ENCODE results near the gene CNKSR3.

Gene CNKSR3

DNA sequence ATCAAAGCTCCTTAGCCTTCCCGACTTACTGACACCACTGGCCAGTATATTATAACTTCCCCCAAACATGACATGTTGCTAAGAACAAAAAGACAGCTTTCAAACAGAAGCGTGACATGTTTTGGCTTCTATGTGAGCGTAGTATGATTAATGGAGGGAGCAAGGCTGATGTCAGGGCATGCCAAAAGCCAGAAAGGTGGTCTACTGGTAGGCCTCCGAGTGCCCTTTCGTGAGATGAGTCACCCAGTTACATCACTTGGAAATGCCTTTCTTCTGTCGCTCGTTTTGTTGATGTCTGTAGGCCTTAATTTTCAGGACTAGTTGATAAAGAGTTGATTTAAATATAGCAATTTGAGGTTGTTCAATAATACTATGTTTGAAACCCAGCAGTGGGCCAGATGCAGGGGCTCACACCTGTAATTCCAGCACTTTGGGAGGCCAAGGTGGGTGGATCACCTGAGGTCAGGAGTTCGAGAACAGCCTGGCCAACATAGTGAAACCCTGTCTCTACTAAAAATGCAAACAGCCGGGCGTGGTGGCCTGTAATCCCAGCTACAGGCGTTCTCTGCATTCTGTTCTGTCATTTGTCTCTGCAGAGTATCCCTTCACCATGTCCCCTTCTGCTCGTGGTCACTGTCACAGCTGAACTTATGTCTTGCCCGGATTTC, 53.3 kb downstream of the CNKSR3 start:
- no peak for DNase-seq (ENCODE audit: low read depth in 2 of 2)

DNA sequence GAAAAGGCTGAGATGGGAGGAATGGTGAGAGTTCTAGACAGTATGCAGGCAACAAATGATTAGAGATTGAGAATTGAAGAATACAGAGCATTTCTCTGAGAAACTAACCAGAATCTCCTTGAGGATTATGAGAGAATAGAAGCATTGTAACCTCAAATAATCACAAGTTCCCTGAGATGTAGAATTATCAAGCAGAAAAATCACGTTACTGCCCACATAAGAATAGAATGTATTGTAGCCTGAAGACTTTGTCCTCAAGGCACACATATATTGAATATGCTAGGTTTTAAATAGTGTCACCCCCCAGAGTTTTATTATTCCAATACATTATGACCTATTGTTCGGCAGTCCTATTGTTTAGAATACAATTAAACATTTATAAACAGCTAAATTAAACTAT, 57.2 kb downstream of the CNKSR3 start:
- DNase-seq (ENCODE audit: low read depth in 2 of 2): no peak

DNA sequence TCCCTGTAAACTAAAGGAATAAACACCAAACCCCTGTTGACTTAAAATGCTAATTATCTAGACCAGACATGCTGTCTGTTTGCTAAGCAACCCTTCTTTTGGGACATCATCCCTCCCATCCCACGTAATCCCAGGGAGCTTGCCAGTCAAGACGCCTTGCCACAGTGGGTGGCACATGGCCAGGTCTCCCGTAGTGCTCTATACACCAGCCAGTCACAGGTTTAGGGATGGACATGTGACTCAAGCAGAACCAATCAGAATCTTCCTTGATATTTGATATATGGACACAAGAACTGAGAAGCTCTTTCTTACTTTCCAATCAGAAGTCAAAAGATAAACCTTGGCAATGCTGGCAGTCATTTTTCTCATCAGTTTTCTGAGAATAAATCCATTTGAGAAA, 60.0 kb downstream of the CNKSR3 start:
- DNase-seq (ENCODE audit: low read depth in 2 of 2): no peak

DNA sequence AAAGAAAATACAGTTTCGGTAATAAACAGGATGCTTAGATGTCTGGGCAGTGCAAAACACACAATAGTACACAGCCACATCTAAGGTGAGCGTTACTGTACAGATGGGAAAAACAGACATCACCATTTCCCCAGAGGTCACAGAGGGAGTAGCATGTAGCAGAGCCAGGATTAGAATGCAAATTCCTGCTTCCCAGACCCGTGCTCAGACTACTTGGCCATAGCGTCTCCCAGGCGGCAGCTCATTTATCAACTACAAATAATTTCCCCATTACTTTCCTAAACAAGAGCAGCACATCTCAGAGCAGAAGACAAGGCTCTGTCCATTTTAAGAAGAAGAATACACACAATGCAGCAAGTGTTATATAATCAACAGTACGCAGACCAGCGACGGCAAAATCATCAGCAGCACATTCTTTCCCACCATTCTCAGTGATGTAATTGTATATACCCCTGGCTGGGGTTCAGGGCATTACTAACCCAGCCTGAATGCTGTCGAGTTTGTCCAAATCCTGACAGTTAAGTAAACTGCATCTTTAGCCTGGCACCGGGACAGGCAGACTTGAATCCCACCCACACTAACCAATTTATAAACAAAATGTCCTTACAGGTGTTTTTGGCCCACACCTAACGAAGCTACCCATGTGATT, 61.9 kb downstream of the CNKSR3 start:
- DNase-seq (ENCODE audit: low read depth in 2 of 2): no peak

DNA sequence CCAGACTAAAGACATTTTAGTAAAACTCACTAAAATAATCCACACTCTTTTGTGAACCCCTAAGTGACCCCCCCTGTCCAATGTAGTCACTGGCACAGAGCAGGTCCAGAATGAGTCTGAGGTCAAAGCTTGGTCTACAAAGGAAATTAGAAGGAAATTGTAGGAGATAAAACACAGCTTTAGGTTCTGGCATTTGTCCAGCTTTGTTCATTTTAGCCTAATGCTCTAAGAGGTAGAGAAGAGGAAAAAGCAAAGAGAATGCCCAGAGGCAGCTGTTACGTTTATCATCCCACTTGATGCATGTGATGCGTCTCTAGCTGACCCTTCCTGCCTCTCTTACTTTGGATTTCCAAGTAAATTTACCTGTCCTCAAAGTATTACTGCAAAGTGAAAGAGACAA, 62.5 kb downstream of the CNKSR3 start:
- DNase-seq (ENCODE audit: low read depth in 2 of 2): no peak

DNA sequence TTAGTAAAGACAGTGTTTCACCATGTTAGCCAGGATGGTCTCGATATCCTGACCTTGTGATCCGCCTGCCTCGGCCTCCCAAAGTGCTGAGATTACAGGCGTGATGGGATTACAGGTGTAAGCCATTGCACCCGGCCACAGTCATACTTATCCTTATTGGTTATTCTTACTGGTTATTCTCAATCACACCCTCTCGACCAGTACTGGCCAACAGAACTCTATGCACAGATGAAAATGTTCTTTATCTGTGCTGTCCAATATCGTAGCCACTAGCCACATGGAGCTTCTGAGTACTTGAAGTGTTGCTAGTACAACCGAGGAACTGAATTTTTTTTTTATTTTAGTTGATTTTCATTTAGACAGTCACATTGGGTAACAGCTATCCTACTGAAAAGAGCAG, 63.5 kb downstream of the CNKSR3 start:
- no peak for DNase-seq (ENCODE audit: low read depth in 2 of 2)

DNA sequence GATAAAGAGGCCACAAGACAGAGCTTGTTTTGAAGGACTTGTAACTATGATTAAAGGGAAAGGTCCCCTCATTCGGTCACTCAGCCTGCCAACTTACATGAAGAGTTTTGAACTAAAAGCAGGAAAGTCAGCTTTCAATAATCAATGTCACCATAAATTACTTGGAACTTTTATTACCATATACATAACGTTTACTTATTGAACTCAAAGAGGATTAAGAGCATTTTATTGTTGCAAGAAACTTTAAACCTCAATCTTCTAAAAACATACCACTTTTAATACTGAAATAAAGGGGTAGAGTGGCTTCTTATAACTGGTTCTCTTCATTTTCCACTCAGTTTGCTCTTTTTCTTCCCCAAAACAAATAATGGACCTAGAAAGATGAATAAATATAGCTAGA, 65.1 kb downstream of the CNKSR3 start:
- no peak for DNase-seq (ENCODE audit: low read depth in 2 of 2)

DNA sequence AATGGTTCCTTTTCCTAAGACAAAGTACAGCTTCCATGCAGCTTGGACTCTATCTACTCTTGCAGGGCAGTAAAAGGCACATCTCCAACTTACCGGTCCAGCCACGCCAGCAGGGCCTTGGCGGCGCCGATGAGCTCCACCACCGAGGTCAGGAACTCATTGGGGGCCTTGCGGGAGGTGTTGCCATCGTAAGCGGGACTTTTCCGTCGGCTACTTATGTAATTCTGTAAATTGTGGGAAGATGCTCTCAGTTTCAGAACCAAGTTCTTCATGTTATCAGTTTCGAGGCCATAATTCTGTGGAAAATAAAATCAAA, 68.5 kb downstream of the CNKSR3 start:
- DNase-seq (ENCODE audit: low read depth in 2 of 2): no peak

DNA sequence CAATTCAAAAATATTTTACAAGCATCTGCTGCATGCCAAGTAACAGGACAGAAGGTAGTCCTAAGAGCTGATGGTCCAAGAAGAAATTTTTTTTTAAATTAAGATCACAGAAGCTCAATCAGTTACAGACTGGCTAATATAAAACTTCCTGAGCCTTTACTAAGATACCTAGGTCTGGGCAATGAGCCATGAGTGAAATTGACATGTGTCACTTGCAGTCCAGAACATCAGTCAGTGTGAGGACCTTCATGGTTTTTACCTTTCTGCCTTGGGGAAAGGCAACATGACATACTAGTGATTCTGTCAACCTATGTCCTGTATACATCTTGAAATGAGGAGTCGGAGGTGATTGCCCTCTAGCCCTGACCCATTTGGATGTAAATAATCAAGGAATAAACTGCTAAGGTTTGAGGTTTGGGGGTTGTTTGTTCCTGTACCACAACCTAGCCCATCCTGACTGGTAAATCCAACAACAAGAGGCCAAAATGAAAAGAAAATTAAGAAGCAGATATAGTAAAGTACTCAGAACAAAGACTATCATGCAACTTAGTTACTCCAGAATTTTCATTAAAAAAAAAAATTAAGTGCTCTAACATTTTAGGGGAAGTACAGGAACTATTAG, 70.0 kb downstream of the CNKSR3 start:
- DNase-seq (ENCODE audit: low read depth in 2 of 2): no peak

DNA sequence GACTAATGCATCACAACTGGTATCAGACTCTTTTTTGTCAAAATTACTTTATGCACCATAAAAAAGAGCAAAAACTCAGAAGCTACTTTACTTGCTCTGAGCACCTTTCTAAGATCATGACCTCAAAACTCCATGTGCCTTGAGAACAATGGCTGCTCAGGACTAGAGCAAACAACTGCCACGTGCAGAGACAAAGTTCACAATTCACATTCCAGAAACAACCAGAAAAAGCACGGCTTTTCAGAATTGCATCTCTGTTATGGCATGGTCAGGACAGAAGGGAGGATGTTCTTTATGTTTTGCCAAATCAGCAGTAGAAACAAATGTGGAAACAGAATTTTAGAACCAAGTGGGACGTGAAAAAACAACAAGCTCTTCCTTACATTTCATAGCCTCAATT, 70.5 kb downstream of the CNKSR3 start:
- DNase-seq (ENCODE audit: low read depth in 2 of 2): no peak

DNA sequence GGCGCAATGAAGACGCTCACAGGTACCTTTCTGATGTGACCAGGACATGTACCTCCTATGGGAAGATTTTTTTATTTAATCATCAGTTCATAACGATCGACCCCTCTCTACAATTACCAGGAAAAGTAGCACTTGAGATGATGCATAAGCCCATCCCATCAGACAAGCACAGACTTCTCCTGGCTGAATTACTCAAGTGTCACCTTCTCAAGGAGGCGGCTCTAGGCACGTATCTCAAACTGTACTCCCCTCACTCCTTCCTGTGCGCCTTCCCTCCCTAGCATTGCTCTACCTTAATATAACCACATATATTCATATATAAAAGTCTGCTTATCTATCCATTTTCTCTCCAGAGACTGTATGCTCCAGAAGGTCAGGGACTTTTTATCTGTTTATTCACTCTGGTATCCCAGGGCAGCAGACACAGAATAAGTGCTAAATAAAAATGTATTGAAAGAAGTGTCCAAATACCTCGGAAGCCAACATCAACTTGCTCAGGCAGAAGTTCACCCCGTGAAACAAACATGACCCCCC, 71.5 kb downstream of the CNKSR3 start:
- DNase-seq (ENCODE audit: low read depth in 2 of 2): no peak

DNA sequence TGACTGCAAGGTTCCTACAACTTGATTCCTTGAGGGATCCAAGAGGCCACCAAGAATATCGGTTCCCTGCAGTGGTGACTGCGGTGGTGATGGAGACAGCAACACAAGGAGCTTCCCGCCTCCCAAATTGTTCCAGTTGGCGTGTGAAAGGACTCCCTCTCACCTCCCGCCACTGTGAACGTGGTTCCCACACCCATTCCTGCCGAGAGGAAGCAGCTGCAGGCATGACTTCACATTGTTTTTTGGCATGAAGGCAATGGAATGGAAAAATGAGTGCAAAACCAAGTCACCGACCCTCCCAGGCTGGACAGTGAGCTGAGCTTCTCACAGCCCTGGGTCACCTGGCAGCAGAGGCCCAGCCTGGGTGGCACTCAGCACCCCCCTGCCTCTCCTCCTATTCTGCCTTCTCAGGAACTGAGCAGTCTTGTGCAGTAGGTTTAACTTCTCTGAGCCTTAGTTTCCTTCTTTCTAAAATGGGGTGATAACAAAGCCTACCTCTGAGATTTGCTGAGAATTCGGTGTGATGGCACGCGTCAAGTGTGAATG, 75.0 kb downstream of the CNKSR3 start:
- DNase-seq (ENCODE audit: low read depth in 2 of 2): no peak

DNA sequence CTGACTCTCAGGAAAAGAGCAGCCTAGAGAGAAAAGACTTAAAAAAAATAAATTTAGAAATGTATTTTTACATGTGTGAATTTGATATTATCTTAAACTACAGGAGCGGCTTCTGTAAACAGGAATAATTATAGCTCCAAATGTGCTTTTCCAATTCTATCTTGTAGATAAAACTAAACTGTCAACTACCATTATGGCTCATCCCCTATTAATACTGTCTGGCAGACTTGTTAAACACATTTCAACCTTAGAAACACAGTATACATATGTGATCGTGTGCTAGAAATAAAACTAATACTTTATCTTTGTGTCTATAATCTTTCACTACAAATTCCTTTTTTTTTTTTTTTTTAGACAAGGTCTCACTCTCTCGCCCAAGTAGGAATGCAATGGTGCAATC, 75.8 kb downstream of the CNKSR3 start:
- no peak for DNase-seq (ENCODE audit: low read depth in 2 of 2)

DNA sequence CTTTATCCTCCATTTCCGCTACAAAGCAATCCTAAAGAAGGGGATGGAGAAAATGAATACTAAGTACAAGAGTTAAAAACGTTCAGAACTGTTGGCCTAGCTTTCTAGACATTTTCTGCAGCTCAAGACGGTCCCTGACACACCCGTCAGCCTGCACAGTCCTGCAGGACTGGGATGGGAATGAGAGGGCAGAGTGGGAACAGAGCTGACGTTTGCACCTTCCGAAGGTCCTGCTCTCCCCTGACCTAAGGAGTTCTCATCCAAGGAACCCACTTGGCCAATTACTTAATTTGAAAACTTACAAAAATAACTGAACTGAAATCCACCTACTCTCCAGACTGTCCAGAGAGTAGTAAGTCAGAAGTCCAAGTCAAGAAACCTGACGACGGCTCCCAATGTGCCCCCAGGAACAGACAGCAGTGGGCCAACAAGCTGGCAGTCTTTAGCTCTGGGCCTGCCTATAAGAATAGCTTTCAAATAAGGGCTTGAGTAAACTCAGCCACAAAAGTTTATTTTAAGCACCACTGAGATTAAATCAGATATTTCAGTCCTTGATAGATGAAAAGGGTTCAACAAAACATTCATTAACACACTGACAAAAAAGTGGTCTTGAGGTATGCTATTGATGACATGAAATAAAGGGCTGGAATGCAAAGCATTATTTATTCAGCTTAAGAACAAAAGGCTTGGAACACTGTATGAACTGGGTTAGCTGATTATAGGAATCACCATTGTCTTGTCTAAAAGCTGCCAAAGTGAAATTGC, 76.8 kb downstream of the CNKSR3 start:
- no peak for DNase-seq (ENCODE audit: low read depth in 2 of 2)

DNA sequence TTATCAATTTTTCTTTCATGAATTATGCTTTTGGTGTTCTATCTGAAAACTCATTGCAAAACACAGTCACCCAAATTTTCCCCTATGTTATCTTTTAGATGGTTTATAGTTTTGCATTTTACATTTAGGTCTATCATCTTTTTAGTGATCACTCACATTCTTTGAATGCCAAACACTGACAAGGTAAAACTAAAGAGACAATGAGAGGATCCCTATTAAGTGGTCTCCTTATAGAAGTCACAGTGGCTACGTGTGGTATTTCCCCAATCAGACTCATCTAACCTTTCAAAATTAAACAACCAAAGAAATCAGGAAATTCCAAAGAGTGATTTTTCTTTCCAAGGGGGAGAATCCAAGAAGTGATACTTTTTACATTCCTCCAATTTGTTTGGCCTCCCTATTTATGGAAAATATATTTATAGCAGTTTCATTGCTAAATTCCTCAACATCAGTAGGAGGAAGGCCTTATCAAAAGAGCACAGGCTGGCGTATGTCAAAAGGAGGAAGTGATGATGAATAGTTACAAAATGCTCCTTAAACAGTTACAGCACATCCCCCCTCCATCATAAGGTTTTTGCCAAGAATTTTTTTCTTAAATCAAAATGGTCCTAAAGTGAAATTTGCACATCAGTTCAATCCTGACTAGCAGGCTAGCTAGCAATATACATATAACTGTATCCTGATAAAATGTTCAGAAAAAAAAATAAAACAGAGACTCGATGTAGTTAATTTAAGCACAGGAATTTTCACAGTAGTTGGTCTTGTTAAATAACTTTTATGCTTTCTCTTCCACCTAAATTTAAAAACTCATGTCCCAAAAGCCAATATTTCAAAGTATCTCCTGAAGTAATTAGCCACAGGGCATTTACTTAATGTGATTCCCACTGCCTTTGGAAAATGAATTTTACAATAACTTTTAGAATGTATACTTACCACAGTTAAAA, 77.7 kb downstream of the CNKSR3 start:
- DNase-seq (ENCODE audit: low read depth in 2 of 2): no peak

DNA sequence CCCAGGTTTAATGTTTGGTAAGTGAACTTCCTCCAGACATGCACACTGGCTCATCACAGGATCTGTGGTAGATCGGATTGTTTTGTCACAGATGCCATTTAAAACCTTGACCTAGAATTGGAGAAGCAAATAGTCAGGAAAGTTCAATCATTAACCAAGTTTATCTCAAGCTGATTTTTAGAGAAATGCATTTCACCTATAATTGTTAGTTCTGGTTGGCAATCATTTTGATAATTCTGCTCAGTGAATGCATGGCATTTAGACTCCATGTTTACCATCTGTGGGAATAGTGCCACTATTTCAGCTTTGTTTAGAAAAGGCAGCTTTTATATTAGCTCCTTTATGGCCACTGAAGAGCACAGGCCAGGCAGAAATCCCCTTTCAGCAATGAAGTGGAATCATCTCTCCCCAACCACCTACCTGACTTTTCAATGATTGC, 80.0 kb downstream of the CNKSR3 start:
- DNase-seq (ENCODE audit: low read depth in 2 of 2): no peak

DNA sequence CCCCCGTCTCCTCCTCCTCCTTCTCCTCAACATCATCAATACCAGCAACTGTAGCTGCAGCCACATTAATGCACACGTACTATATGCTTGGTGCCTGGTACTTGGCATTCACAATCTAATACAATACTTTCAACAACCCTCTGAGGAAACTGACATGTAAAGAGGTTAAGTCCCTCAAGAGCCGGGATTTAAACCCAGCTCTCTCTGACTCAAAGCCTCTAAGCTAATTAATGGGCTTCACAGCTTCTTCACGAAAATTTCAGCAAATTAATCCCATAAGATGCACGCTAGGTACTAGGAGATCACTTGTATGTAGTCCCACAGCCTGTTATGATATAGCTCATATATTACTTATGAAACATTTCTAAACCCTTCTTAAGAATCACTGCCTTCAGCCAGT, 80.8 kb downstream of the CNKSR3 start:
- DNase-seq (ENCODE audit: low read depth in 2 of 2): no peak

DNA sequence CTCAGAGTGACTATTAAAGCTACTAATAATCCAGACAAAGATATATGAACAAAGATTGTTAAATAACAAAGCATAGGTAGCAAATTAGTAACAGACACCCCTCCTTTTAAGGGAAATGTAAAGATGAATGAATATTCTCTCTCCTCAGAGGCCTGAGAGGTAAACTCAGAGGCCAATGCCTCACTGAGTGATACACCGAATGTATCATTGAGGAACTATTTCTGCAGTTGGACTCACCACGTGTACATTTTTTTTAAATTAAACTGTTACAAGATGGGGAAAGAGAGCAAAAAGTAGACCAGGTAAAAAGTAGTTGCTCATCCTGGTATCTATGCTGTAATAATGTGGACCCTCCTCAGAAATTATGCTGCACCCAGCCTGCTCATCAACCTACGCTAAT, 81.6 kb downstream of the CNKSR3 start:
- DNase-seq (ENCODE audit: low read depth in 2 of 2): no peak

DNA sequence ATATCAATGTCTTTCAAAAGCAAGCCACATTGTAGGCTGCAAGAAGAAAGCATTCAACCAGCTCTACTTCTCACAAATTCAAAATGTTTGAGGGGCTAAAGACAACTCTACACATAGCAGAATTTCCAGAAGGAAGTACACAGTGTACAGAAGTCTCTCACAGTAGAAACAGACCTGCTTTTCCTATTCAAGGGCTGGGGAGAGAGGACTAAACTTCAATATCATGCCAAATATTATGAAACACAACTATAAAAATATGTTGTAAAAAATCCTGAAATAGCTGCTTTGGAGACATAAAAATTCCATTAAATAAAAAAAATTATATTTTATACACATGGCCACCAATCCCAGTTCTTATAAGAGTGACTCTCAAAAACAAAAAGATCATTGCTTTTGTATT, 83.0 kb downstream of the CNKSR3 start:
- DNase-seq (ENCODE audit: low read depth in 2 of 2): no peak

DNA sequence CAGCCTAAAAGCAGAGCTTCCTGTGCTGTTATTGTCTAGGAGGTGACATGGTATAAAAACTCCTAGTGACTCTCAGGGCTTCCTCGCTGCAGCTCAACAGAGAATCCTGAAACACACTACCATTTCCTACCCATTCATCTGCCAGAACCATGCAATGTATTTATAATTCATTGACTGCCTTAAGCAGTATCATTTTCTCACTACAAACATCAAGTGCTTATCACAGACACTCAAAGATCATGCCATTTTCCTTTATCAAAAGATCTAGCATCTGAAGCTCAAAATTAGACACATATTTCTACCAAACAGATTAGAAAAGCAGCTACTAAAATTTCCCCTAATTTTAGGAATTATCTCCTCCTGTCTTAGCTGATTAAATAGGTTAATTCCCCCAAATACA, 83.5 kb downstream of the CNKSR3 start:
- DNase-seq (ENCODE audit: low read depth in 2 of 2): no peak

DNA sequence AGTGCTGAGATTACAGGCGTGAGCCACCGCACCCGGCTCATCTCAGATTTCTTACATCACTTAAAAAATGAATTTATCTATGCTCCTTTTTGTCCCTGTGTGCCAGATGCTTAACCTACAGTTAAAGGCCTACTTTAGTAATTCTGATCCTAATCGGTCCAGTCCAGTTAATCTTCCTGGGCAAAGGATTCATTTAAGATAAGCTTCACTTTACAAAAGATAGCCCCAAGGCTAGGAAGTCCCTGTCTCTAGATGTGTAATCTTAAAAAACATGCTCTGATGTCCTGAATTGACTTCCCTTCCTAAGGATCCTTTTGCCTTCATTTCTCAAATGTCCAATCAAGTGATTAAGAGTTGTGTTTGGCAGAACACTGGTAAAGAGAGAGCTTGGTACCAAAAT, 85.5 kb downstream of the CNKSR3 start:
- DNase-seq (ENCODE audit: low read depth in 2 of 2): no peak

All from stimulated activated CD8-positive, alpha-beta memory T cell treated with anti-CD3 and anti-CD28 coated beads, Interleukin-15, amount 100 ng/mL, for 4 hours (primary cell).